K562 (cell line): ENCODE data around the gene RMND5A. TPM values are rescaled to one million over a fixed set of nuclear protein-coding genes. Genes with fewer than 3 reads are reported as not detected.

ENCODE experiments used
- CC2D1A ChIP-seq: fragments of 450-650 bp; IDR thresholded peaks from 2 replicates; pipeline ENCODE4 v1.6.1; 2017; ENCODE audit warnings: mild to moderate bottlenecking
- DACH1 ChIP-seq: fragments of 450-650 bp; IDR thresholded peaks from 2 replicates; pipeline ENCODE4 v1.6.1; 2018; ENCODE audit not compliant: partially characterized antibody
- GABPA ChIP-seq: fragments of 200-800 bp; sonication (Bioruptor generic); conservative IDR thresholded peaks from 2 replicates; pipeline ENCODE4 v1.6.1; 2016; ENCODE audit warnings: low read depth, missing genetic modification characterization, missing compliant biosample characterization
- HNRNPUL1 ChIP-seq: fragments of 200-400 bp; formaldehyde crosslinking; IDR thresholded peaks from 2 replicates; pipeline ENCODE4 v1.6.1; 2017; ENCODE audit warnings: low read length
- JUN ChIP-seq, 2 experiments: sonication (generic) in 1 of 2; formaldehyde crosslinking in 1 of 2; IDR thresholded peaks; 2 replicates each; pipeline versions ENCODE4 v1.6.1 to v1.8.0; 2012 to 2022; ENCODE audit warnings: borderline replicate concordance in 2 of 2, mild to moderate bottlenecking in 2 of 2, improper control_type of control experiment in 1 of 2, low read depth in 1 of 2, low read length in 1 of 2, missing genetic modification reagents in 1 of 2
- MBD2 ChIP-seq: sonication (generic); IDR thresholded peaks from 2 replicates; pipeline ENCODE4 v1.6.1; 2016; ENCODE audit warnings: low read depth, borderline replicate concordance
- MCM2 ChIP-seq: fragments of 450-650 bp; IDR thresholded peaks from 2 replicates; pipeline ENCODE4 v1.6.1; 2017; ENCODE audit warnings: low read depth, mild to moderate bottlenecking
- MEIS2 ChIP-seq: fragments of 450-650 bp; IDR thresholded peaks from 2 replicates; pipeline ENCODE4 v1.6.1; 2014; ENCODE audit warnings: mild to moderate bottlenecking; ENCODE audit not compliant: partially characterized antibody
- MIER1 ChIP-seq: fragments of 450-650 bp; IDR thresholded peaks from 2 replicates; pipeline ENCODE4 v1.6.1; 2016; ENCODE audit warnings: antibody characterized with exemption, mild to moderate bottlenecking, low read depth
- PHB2 ChIP-seq: fragments of 450-650 bp; IDR thresholded peaks from 2 replicates; pipeline ENCODE4 v1.6.1; 2017; ENCODE audit warnings: low read depth
- POLR3A ChIP-seq: IDR thresholded peaks from 2 replicates; pipeline ENCODE4 v1.6.1; 2011; ENCODE audit warnings: borderline replicate concordance, mild to moderate bottlenecking, moderate library complexity; ENCODE audit not compliant: insufficient read length, insufficient read depth; ENCODE audit errors: extremely low read depth
- RBBP5 ChIP-seq: fragments of 200-600 bp; sonication (generic); IDR thresholded peaks from 2 replicates; pipeline ENCODE4 v1.6.1; 2012; ENCODE audit warnings: borderline replicate concordance, mild to moderate bottlenecking, low read length, control low read depth, inconsistent platforms; ENCODE audit not compliant: insufficient read depth, poor library complexity, severe bottlenecking
- RBM39 ChIP-seq: fragments of 200-400 bp; formaldehyde crosslinking; optimal IDR thresholded peaks from 2 replicates; pipeline ENCODE3; 2018; ENCODE audit warnings: low read depth, low read length
- SNIP1 ChIP-seq: fragments of 450-650 bp; IDR thresholded peaks from 2 replicates; pipeline ENCODE4 v1.7.1; 2017; ENCODE audit warnings: low read depth, mild to moderate bottlenecking
- TAF1 ChIP-seq: IDR thresholded peaks from 2 replicates; pipeline ENCODE4 v1.6.1; 2011; ENCODE audit warnings: mild to moderate bottlenecking, low read length, moderate library complexity; ENCODE audit not compliant: insufficient read depth, control insufficient read depth, severe bottlenecking; ENCODE audit errors: extremely low read depth
- TFAP4 ChIP-seq: sonication (generic); formaldehyde crosslinking; IDR thresholded peaks from 2 replicates; pipeline ENCODE4 v1.8.0; 2022; ENCODE audit warnings: missing genetic modification reagents, mild to moderate bottlenecking, moderate library complexity, borderline replicate concordance
- ZBTB26 ChIP-seq: fragments of 450-650 bp; formaldehyde crosslinking; IDR thresholded peaks from 2 replicates; pipeline ENCODE4 v1.4.0; 2022; ENCODE audit warnings: missing genetic modification characterization
- ZNF274 ChIP-seq: IDR thresholded peaks from 2 replicates; pipeline ENCODE4 v1.6.1; 2011; ENCODE audit warnings: low read depth, mild to moderate bottlenecking, low read length, moderate library complexity, borderline replicate concordance
- ZNF316 ChIP-seq: fragments of 450-650 bp; IDR thresholded peaks from 2 replicates; pipeline ENCODE4 v1.6.1; 2016
- ZNF695 ChIP-seq: fragments of 450-650 bp; formaldehyde crosslinking; IDR thresholded peaks from 2 replicates; pipeline ENCODE4 v1.4.0; 2020; ENCODE audit warnings: mild to moderate bottlenecking, moderate library complexity
- polyA plus RNA-seq, 8 experiments: library from polyadenylated mRNA; depleted of rRNA in 4 of 8; stranded (reverse) in 5 of 8; unstranded in 3 of 8; fragments of >200 nt; fragmentation: Nextera tagmentation in 2 of 8; fragmentation: Illumina TruSeq in 1 of 8; extraction: Ambion mirVana in 2 of 8; extraction: Trizol in 1 of 8; gene quantifications; 2 replicates each; pipeline versions ENCODE4 v1.2.1 to v1.2.3, GENCODE V29; 2011 to 2014; ENCODE audit warnings: inconsistent platforms in 1 of 8, missing spikeins in 1 of 8
- total RNA-seq, 7 experiments: library from RNA; depleted of rRNA in 6 of 7; stranded (reverse); fragments of >200 nt in 6 of 7; fragmentation: Illumina TruSeq in 2 of 7; extraction: Trizol in 2 of 7; gene quantifications; 2 replicates each; pipeline versions ENCODE4 v1.2.1 to v1.2.3, GENCODE V29; 2011 to 2021; ENCODE audit warnings: low replicate concordance in 1 of 7
- TF ChIP-seq, protein P1 (sequence below): fragments of 450-650 bp; formaldehyde crosslinking; IDR thresholded peaks from 2 replicates; pipeline ENCODE4 v1.4.0; 2020; ENCODE audit warnings: mild to moderate bottlenecking
- TF ChIP-seq, protein P2 (sequence below), 2 experiments: fragments of 450-650 bp; conservative IDR thresholded peaks; 2 replicates each; pipeline ENCODE4 v1.6.1; 2017; ENCODE audit warnings: mild to moderate bottlenecking in 2 of 2, moderate library complexity in 2 of 2
- TF ChIP-seq, protein P3 (sequence below): fragments of 450-650 bp; IDR thresholded peaks from 2 replicates; pipeline ENCODE4 v1.6.1; 2016; ENCODE audit warnings: antibody characterized with exemption

Gene RMND5A
- total and polyA plus RNA-seq, 9 of the 15 experiments (the other 6 are each of a cell fraction or from before 2014, with no cell fraction given) = 13.2 to 43.5 (median 34.1) TPM

DNA sequence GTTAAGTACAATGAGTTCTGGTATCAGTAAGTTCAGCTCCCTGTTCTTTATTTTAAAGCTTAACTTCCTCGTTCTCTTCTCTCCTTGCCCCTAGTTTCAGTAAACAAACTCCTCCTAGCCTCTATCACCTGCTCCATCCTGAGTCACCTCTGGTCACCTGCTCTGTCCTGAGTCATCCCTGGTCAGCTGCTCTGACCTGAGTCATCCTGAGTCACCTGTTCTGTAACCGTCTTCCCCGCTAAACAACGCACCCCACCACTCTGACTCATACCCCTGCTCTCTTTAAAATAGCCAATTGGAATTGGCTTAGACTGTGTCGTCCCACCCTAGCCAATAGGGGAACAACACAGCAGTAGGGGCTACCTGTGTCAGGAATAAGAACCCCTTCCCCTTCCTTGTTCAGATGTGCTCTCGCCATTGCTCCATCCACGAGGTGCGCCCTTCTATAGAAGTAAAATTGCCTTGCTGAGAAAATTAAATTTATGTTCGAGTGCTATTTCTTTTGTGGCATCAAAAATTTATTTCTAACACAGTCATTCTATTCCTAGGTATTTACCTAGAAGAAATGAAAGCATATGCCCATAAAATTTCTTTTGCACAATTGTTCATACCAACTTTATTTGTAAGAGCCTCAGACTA is 24.9 kb upstream of the RMND5A start (continued):
- TF ChIP-seq ZNF695 (CRISPR knock-in tag) (no peak), TFAP4 (peak; percentile 85), ZBTB26 (CRISPR knock-in tag) (no peak), TAF1 (no peak), ZNF274 (no peak), RBBP5 (no peak), DACH1 (peak; percentile 63), PHB2 (no peak), ZNF316 (peak; percentile 73), POLR3A (no peak), MCM2 (no peak), SNIP1 (no peak), JUN (IDR thresholded peaks at IDR 0.05; ENCODE audit: borderline replicate concordance, low read depth, low read length) (peak; percentile 93), JUN (CRISPR knock-in tag; IDR thresholded peaks at IDR 0.05; ENCODE audit: borderline replicate concordance) (no peak), MEIS2 (no peak), GABPA (tag) (no peak), MBD2 (no peak), CC2D1A (peak; percentile 78), HNRNPUL1 (no peak), MIER1 (no peak), RBM39 (no peak)
- TF ChIP-seq, protein P1, sequence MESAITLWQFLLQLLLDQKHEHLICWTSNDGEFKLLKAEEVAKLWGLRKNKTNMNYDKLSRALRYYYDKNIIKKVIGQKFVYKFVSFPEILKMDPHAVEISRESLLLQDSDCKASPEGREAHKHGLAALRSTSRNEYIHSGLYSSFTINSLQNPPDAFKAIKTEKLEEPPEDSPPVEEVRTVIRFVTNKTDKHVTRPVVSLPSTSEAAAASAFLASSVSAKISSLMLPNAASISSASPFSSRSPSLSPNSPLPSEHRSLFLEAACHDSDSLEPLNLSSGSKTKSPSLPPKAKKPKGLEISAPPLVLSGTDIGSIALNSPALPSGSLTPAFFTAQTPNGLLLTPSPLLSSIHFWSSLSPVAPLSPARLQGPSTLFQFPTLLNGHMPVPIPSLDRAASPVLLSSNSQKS (CRISPR knock-in tag) = no peak
- TF ChIP-seq, protein P2, sequence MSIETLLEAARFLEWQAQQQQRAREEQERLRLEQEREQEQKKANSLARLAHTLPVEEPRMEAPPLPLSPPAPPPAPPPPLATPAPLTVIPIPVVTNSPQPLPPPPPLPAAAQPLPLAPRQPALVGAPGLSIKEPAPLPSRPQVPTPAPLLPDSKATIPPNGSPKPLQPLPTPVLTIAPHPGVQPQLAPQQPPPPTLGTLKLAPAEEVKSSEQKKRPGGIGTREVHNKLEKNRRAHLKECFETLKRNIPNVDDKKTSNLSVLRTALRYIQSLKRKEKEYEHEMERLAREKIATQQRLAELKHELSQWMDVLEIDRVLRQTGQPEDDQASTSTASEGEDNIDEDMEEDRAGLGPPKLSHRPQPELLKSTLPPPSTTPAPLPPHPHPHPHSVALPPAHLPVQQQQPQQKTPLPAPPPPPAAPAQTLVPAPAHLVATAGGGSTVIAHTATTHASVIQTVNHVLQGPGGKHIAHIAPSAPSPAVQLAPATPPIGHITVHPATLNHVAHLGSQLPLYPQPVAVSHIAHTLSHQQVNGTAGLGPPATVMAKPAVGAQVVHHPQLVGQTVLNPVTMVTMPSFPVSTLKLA (conservative IDR thresholded peaks at IDR 0.05) = no peak
- TF ChIP-seq, protein P3, sequence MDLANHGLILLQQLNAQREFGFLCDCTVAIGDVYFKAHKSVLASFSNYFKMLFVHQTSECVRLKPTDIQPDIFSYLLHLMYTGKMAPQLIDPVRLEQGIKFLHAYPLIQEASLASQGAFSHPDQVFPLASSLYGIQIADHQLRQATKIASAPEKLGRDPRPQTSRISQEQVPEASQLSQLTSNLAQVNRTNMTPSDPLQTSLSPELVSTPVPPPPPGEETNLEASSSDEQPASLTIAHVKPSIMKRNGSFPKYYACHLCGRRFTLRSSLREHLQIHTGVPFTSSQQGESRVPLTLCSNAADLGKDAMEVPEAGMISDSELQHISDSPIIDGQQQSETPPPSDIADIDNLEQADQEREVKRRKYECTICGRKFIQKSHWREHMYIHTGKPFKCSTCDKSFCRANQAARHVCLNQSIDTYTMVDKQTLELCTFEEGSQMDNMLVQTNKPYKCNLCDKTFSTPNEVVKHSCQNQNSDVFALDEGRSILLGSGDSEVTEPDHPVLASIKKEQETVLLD = no peak
